HepG2 (cell line): ENCODE measurements around the gene PTBP2. TPM values are rescaled to one million over a fixed set of nuclear protein-coding genes. Genes with fewer than 3 reads are reported as not detected.
A peak's percentile ranks its signal among the peaks of the same experiment; 100 is the strongest.
"Not testable (repeated sequence)": the region's sequence is repeated elsewhere in the genome, so short reads cannot be mapped to it uniquely, and the experiment has no call there.

Source experiments
- ATAC-seq: fragments of 200-7000 bp; cut with Tn5 transposase; 3 replicates; pipeline ENCODE4 v1.9.1; 2020; ENCODE audit warnings: mild to moderate bottlenecking, moderate library complexity
- BruUV-seq: library from RNA; stranded (reverse); fragments of 400-500 nt; replicated peaks from 2 replicates; lab custom pipeline; 2021; lab: Mats Ljungman, UMichigan
- CTCF ChIA-PET: fragments of 300-600 bp; formaldehyde crosslinking; extraction: SDS; loops from one replicate; lab custom pipeline; 2021; ENCODE audit warnings: low total read pairs, inconsistent platforms, low intra/inter-chr PET ratio; lab: Yijun Ruan, JAX
- POLR2A ChIA-PET: fragments of 350-600 bp; sonication (Branson Sonifier 250); formaldehyde crosslinking; loops from one replicate; lab custom pipeline; 2020; ENCODE audit warnings: antibody characterized with exemption, inconsistent platforms; lab: Yijun Ruan, JAX
- DNase-seq: peaks from one replicate; pipeline ENCODE4 v3.0.0-alpha.2; 2015; ENCODE audit warnings: low spot score
- FAIRE-seq: peaks from 3 replicates; lab custom pipeline; 2011; peaks lifted over from hg19 to GRCh38; lab: Jason Lieb, UNC
- H2AFZ ChIP-seq: one replicate; pipeline ENCODE4 v1.6.1; 2011; ENCODE audit warnings: low read length, inconsistent platforms
- H3K27ac ChIP-seq: fragments of 300-600 bp; 3 replicates; pipeline ENCODE4 v1.8.0; 2011; ENCODE audit warnings: mixed run types, mild to moderate bottlenecking, mixed read lengths, low read length, inconsistent platforms; ENCODE audit not compliant: insufficient read depth; ENCODE audit errors: extremely low read length
- H3K27me3 ChIP-seq, 2 experiments: fragments of 200-600 bp in 1 of 2; 2 replicates in 1 of 2; 3 replicates in 1 of 2; pipeline versions ENCODE4 v1.6.0 to v1.8.0; 2011; ENCODE audit warnings: low read length in 2 of 2, mild to moderate bottlenecking in 2 of 2, moderate library complexity in 2 of 2, inconsistent platforms in 1 of 2; ENCODE audit not compliant: insufficient read depth in 2 of 2, control insufficient read depth in 1 of 2
- H3K36me3 ChIP-seq, 2 experiments: fragments of 200-600 bp in 1 of 2; replicated peaks in 1 of 2; 2 replicates in 1 of 2; 3 replicates in 1 of 2; pipeline versions ENCODE4 v1.5.1 to v1.8.0; 2011; ENCODE audit warnings: low read length in 2 of 2, inconsistent platforms in 1 of 2; ENCODE audit not compliant: insufficient read depth in 2 of 2, control insufficient read depth in 1 of 2
- H3K4me1 ChIP-seq: 2 replicates; pipeline ENCODE4 v1.5.1; 2012; ENCODE audit warnings: low read length, inconsistent platforms; ENCODE audit not compliant: insufficient read depth
- H3K4me2 ChIP-seq: 2 replicates; pipeline ENCODE4 v1.6.0; 2011; ENCODE audit warnings: low read depth, low read length, inconsistent platforms
- H3K4me3 ChIP-seq, 3 experiments: fragments of 200-600 bp in 1 of 3; sonication (generic), shearing (Covaris generic) in 1 of 3; replicated peaks in 1 of 3; 2 replicates each; pipeline ENCODE4 v1.5.1; 2011 to 2016; ENCODE audit warnings: low read length in 3 of 3, inconsistent platforms in 2 of 3, low read depth in 2 of 3, mild to moderate bottlenecking in 2 of 3, control low read depth in 1 of 3, mixed read lengths in 1 of 3; ENCODE audit not compliant: insufficient read depth in 1 of 3
- H3K79me2 ChIP-seq: one replicate; pipeline ENCODE4 v1.6.1; 2011; ENCODE audit warnings: low read length, inconsistent platforms; ENCODE audit not compliant: insufficient read depth
- H3K9ac ChIP-seq: 2 replicates; pipeline ENCODE4 v1.6.0; 2011; ENCODE audit warnings: mild to moderate bottlenecking, low read depth, low read length, inconsistent platforms; ENCODE audit not compliant: insufficient read depth
- H3K9me3 ChIP-seq: 2 replicates; pipeline ENCODE4 v1.5.1; 2012; ENCODE audit warnings: mild to moderate bottlenecking, low read length
- H4K20me1 ChIP-seq: 2 replicates; pipeline ENCODE4 v1.6.0; 2011; ENCODE audit warnings: inconsistent platforms, mild to moderate bottlenecking, low read length, moderate library complexity; ENCODE audit not compliant: insufficient read depth
- EZH2 ChIP-seq: conservative IDR thresholded peaks from 2 replicates; pipeline ENCODE4 v1.6.1; 2012; ENCODE audit warnings: mild to moderate bottlenecking, low read depth, low read length, moderate library complexity
- JARID2 ChIP-seq: sonication (generic); formaldehyde crosslinking; IDR thresholded peaks from 2 replicates; pipeline ENCODE4 v1.8.1; 2023; ENCODE audit warnings: missing genetic modification reagents, inconsistent platforms; ENCODE audit not compliant: insufficient replicate concordance
- MTA3 ChIP-seq: sonication (generic); formaldehyde crosslinking; IDR thresholded peaks from 2 replicates; pipeline ENCODE4 v1.4.0; 2020; ENCODE audit warnings: missing genetic modification reagents
- NFE2L1 ChIP-seq: sonication (generic); formaldehyde crosslinking; IDR thresholded peaks from 2 replicates; pipeline ENCODE4 v1.4.0; 2020; ENCODE audit warnings: missing genetic modification reagents, mild to moderate bottlenecking, borderline replicate concordance
- PHF21A ChIP-seq: sonication (generic); formaldehyde crosslinking; IDR thresholded peaks from 2 replicates; pipeline ENCODE4 v1.5.0; 2020; ENCODE audit warnings: mild to moderate bottlenecking, missing genetic modification reagents
- RAD21 ChIP-seq: fragments of 450-650 bp; formaldehyde crosslinking; IDR thresholded peaks from 2 replicates; pipeline ENCODE4 v1.5.0; 2020; ENCODE audit warnings: mild to moderate bottlenecking
- RBM22 ChIP-seq: fragments of 200-400 bp; formaldehyde crosslinking; optimal IDR thresholded peaks from 2 replicates; pipeline ENCODE3; 2017; ENCODE audit warnings: mild to moderate bottlenecking, low read length, moderate library complexity
- SMC3 ChIP-seq: IDR thresholded peaks from 2 replicates; pipeline ENCODE4 v1.6.1; 2011; ENCODE audit warnings: low read length, improper control_type of control experiment
- STAG1 ChIP-seq: sonication (generic); formaldehyde crosslinking; IDR thresholded peaks from 2 replicates; pipeline ENCODE4 v1.4.0; 2020; ENCODE audit warnings: missing genetic modification reagents
- TBP ChIP-seq: sonication (generic); formaldehyde crosslinking; IDR thresholded peaks from 2 replicates; pipeline ENCODE4 v1.5.0; 2020; ENCODE audit warnings: missing genetic modification reagents
- ZIK1 ChIP-seq: sonication (generic); formaldehyde crosslinking; IDR thresholded peaks from 2 replicates; pipeline ENCODE4 v1.5.0; 2020; ENCODE audit warnings: mild to moderate bottlenecking, low read depth, missing genetic modification reagents, borderline replicate concordance
- ZNF224 ChIP-seq: sonication (generic); formaldehyde crosslinking; IDR thresholded peaks from 2 replicates; pipeline ENCODE4 v1.5.0; 2020; ENCODE audit warnings: mild to moderate bottlenecking, missing genetic modification reagents
- ZNF317 ChIP-seq: sonication (generic); formaldehyde crosslinking; IDR thresholded peaks from 2 replicates; pipeline ENCODE4 v1.5.0; 2020; ENCODE audit warnings: mild to moderate bottlenecking, missing genetic modification reagents
- ZNF34 ChIP-seq: sonication (generic); formaldehyde crosslinking; IDR thresholded peaks from 2 replicates; pipeline ENCODE4 v1.4.0; 2020; ENCODE audit warnings: mild to moderate bottlenecking, missing genetic modification reagents, borderline replicate concordance
- ZNF432 ChIP-seq: sonication (generic); formaldehyde crosslinking; IDR thresholded peaks from 2 replicates; pipeline ENCODE4 v1.5.0; 2020; ENCODE audit warnings: missing genetic modification reagents, mild to moderate bottlenecking, borderline replicate concordance
- ZNF768 ChIP-seq: sonication (generic); formaldehyde crosslinking; IDR thresholded peaks from 2 replicates; pipeline ENCODE4 v1.4.0; 2020; ENCODE audit warnings: missing genetic modification reagents
- WGBS: methylation state at CpG from one replicate; pipeline ENCODE4 v1.1.6; 2017; ENCODE audit warnings: low lambda C conversion rate; 5-methylcytosine and 5-hydroxymethylcytosine counted together
- in situ Hi-C: cut with HindIII; loops from 2 replicates; pipeline ENCODE4 v1.10.0; 2017; ENCODE audit warnings: low pct_unique_long_range_greater_than_20kb; ENCODE audit not compliant: extremely low pct_ligation_motif_present
- intact Hi-C: fragments of 100-400 bp; cut with micrococcal nuclease; formaldehyde crosslinking; loops from one replicate; pipeline ENCODE4 v1.10.0; 2022; ENCODE audit not compliant: unreplicated experiment
- polyA plus RNA-seq, 8 experiments: library from polyadenylated mRNA; depleted of rRNA in 3 of 8; stranded (reverse) in 7 of 8; unstranded in 1 of 8; fragments of >200 nt; fragmentation: Illumina TruSeq in 4 of 8; extraction: Trizol in 4 of 8; gene quantifications; 2 replicates each; pipeline versions ENCODE4 v1.2.1 to v1.2.3, GENCODE V29; 2011 to 2016; ENCODE audit warnings: low read depth in 4 of 8, missing spikeins in 1 of 8, mixed read lengths in 1 of 8; ENCODE audit not compliant: insufficient read depth in 1 of 8
- total RNA-seq, 5 experiments: library from RNA; depleted of rRNA; stranded (reverse); fragments of >200 nt; fragmentation: Illumina TruSeq; extraction: Trizol; gene quantifications; 2 replicates each; pipeline ENCODE4 v1.2.3, GENCODE V29; 2016; ENCODE audit warnings: low read depth in 1 of 5
- TF ChIP-seq, protein P1 (sequence below): IDR thresholded peaks from 2 replicates; pipeline ENCODE4 v1.6.1; 2018; ENCODE audit warnings: missing genetic modification reagents, mild to moderate bottlenecking, missing compliant biosample characterization
- TF ChIP-seq, protein P2 (sequence below): sonication (generic); formaldehyde crosslinking; IDR thresholded peaks from 2 replicates; pipeline ENCODE4 v1.5.0; 2020; ENCODE audit warnings: mild to moderate bottlenecking, missing genetic modification reagents, moderate library complexity

PTBP2 gene
- total and polyA plus RNA-seq, 2 of the 13 experiments (the other 11 are each of a cell fraction or from before 2014, with no cell fraction given): 10.5 to 14.1 TPM

DNA sequence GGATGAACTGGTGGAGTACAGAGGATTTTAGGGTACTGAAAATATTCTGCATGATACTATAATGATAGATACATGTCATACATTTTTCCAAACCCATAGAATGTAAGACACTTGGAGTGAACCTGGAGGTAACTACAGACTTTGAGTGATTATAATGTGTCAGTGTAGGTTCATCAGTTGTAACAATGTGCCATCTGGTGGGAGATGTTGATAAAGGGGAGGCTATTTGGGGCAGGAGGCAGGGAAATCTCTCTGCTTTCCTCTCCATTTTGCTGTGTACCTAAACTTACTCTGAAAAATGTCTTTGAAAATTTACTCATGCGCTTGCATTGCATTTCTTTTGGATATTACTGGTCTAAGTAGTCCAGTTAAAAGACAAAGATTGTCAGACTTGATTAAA lies 35.2 kb downstream of the PTBP2 start:
- no peak for FAIRE-seq
- in situ Hi-C loops: loop anchor here (10.0 kb wide), 1 partner anchor 62 kb away; no protein-coding TSS in a partner anchor
- BruUV-seq: no TSS peak
- H3K79me2 ChIP-seq: peaks cover 5% of the 10 kb centered on the region
- no peak overlapping the region for H2AFZ ChIP-seq
- no peak overlapping the region for H3K4me2 ChIP-seq
- H3K36me3 ChIP-seq: peaks cover 4 to 65% of the 10 kb centered on the region in 2 experiments; a peak in 4 of 5 replicates
- H4K20me1 ChIP-seq: no peaks in the 10 kb centered on the region
- H3K4me1 ChIP-seq: no peaks in the 10 kb centered on the region
- WGBS: 100% methylated on average over 1 of the region's 1 CpG
- DNase-seq: peak; percentile 9
- H3K9me3 ChIP-seq: 0 out of 2 replicates have a peak, but pooled peaks cover 6% of the 10 kb centered on the region
- no peaks in the 10 kb centered on the region for H3K27me3 ChIP-seq
- no peak overlapping the region for H3K4me3 ChIP-seq
- POLR2A ChIA-PET: no interaction called here
- no peak for TF ChIP-seq PHF21A (CRISPR knock-in tag)
- TF ChIP-seq ZIK1 (CRISPR knock-in tag): no peak
- no peak for TF ChIP-seq JARID2 (CRISPR knock-in tag)
- peak; percentile 14 for TF ChIP-seq RBM22
- TF ChIP-seq, protein P1, sequence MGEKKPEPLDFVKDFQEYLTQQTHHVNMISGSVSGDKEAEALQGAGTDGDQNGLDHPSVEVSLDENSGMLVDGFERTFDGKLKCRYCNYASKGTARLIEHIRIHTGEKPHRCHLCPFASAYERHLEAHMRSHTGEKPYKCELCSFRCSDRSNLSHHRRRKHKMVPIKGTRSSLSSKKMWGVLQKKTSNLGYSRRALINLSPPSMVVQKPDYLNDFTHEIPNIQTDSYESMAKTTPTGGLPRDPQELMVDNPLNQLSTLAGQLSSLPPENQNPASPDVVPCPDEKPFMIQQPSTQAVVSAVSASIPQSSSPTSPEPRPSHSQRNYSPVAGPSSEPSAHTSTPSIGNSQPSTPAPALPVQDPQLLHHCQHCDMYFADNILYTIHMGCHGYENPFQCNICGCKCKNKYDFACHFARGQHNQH: no peak
- TF ChIP-seq NFE2L1: no peak
- TF ChIP-seq STAG1 (CRISPR knock-in tag): peak; percentile 52
- no peak for TF ChIP-seq ZNF34
- peak; percentile 19; the same call in 1 of the 2 replicates for TF ChIP-seq RAD21
- TF ChIP-seq, protein P2, sequence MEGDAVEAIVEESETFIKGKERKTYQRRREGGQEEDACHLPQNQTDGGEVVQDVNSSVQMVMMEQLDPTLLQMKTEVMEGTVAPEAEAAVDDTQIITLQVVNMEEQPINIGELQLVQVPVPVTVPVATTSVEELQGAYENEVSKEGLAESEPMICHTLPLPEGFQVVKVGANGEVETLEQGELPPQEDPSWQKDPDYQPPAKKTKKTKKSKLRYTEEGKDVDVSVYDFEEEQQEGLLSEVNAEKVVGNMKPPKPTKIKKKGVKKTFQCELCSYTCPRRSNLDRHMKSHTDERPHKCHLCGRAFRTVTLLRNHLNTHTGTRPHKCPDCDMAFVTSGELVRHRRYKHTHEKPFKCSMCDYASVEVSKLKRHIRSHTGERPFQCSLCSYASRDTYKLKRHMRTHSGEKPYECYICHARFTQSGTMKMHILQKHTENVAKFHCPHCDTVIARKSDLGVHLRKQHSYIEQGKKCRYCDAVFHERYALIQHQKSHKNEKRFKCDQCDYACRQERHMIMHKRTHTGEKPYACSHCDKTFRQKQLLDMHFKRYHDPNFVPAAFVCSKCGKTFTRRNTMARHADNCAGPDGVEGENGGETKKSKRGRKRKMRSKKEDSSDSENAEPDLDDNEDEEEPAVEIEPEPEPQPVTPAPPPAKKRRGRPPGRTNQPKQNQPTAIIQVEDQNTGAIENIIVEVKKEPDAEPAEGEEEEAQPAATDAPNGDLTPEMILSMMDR (CRISPR knock-in tag): peak; percentile 25
- no peak for TF ChIP-seq MTA3
- TF ChIP-seq TBP (CRISPR knock-in tag): no peak
- TF ChIP-seq ZNF317 (CRISPR knock-in tag): no peak
- TF ChIP-seq EZH2: no peak
- TF ChIP-seq ZNF768 (CRISPR knock-in tag): no peak
- TF ChIP-seq ZNF432 (CRISPR knock-in tag): no peak
- no peak for TF ChIP-seq ZNF224 (CRISPR knock-in tag)
- TF ChIP-seq SMC3: peak; percentile 6; the same call in 1 of the 2 replicates
- TF ChIP-seq, all 625 proteins: peak for 5
- peak; percentile 64; the same call in 2 of the 3 replicates for ATAC-seq
- CTCF ChIA-PET: no interaction called here
- no peak overlapping the region for H3K9ac ChIP-seq
- intact Hi-C loops: loop anchor here (5.0 kb wide), 1 partner anchor 219 kb away; no protein-coding TSS in a partner anchor
- no peak overlapping the region for H3K27ac ChIP-seq

DNA sequence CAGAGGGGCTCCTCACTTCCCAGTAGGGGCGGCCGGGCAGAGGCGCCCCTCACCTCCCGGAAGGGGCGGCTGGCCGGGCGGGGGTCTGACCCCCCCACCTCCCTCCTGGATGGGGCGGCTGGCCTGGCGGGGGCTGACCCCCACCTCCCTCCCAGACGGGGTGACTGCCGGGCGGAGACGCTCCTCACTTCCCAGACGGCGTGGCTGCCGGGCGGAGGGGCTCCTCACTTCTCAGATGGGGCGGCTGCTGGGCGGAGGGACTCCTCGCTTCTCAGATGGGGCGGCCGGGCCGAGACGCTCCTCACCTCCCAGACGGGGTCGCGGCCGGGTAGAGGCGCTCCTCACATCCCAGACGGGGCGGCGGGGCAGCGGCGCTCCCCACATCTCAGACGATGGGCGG lies 41.0 kb downstream of the PTBP2 start:
- peaks cover 23% of the 10 kb centered on the region for H3K79me2 ChIP-seq
- H4K20me1 ChIP-seq, DNase-seq, H3K9ac ChIP-seq, CTCF ChIA-PET, H2AFZ ChIP-seq, H3K4me3 ChIP-seq, H3K4me2 ChIP-seq, H3K36me3 ChIP-seq, ATAC-seq, H3K4me1 ChIP-seq, POLR2A ChIA-PET, intact Hi-C loops, FAIRE-seq, in situ Hi-C loops, H3K27me3 ChIP-seq, H3K9me3 ChIP-seq, BruUV-seq, H3K27ac ChIP-seq: not testable (repeated sequence)
- WGBS: 100% methylated on average over 3 of the region's 36 CpGs
